Cerebellar cortex (tissue), 1 donor: ENCODE measurements around the gene GLB1L2.

Source experiments
- DNase-seq: peaks from one replicate; pipeline ENCODE4 v3.0.0-alpha.2; 2015; ENCODE audit warnings: low spot score

The GLB1L2 gene

DNA sequence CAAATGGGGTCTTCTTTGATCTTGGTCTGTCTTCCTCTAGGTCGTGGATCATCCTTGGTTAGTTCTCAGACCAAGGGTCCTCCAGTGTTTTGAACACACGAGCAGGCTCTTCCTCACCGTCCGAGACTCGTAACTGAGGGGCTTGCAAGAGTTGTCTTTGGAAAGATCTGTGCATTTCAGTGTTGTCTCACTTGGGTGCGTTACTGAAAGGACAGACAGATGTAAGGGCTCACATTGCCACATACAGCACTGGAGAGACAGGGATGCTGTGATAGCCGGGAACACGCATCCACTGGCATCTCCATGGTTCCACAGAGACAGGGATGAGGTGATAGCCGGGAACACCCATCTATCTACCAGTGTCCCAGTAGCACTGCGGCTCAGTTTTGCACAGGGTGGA lies 15.7 kb downstream of the GLB1L2 start:
- DNase-seq, result no peak

DNA sequence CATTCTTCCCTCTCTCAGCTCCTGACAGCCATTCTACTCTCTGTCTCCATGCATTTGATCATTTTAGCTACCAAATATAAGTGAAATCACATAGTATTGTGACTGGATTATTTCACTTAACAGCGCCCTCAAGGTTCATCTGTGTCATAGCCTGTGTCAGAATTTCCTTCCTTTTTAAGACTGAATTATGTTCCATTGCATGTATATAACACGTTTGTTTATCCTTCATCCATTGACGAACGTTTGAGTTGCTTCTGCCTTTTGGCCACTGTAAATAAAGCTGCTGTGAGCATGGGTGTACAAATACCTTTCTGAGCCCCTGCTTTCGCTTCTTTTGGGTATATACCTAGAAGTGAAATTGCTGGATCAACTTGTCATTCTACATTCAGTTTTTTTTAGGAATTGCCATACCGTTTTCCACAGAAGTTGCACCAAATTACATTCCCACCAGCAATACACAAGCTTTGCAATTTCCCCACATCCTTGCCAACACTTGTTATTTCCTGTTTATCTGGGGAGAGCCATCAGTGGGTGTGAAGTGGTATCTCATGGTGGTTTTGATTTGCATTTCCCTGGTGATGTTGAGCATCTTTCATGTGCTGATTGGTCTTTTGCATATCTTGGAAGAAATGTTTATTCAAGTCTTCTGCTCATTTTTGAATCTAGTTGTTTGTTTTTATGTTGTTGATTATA lies 17.5 kb downstream of the GLB1L2 start:
- no peak for DNase-seq

DNA sequence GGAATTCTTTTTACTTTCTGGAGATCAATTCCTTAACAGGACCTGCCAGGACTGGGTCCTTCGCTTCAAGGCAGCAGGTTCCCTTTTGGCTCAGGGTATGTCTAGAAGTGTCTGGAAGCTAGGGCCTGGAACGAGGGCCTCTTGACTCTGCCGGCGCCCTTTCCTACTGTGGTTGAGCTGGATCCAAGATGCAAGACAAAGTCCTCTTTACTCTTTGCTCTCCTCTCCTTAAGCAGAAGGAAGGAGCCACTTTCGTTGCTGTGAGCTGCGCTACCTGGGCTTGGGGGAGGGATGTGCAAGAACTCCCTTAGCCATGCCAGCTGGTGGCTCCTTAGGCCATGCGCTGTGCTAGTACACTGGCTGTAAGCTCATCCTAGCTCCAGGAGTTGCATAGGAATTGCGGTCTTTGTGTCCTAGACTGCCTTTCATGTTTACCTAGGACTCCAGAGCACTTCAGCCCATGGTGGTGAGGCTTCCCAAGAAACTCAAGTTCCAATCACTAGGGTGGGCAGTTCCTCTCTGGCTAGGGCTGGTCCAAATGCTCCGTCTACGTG lies 18.1 kb downstream of the GLB1L2 start:
- DNase-seq, result no peak

DNA sequence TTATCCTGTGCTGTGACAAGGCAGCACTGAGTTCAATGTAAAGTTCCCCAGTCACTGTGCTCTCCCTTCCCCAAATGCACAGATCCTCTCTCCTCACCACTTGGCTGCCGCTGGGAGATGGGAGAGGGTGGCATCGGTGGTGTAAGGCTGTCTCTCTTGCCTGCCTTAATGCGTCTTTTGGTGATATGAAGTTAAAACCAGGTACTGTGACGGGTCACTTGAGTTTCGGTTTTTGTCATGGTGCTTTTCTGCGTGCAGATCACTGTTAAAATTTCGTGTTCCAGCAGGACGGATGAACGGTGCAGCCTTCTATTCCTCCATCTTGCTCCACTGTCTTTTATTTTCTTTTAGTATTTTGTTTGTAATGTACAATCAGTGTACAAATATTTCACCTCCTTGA lies 18.6 kb downstream of the GLB1L2 start:
- DNase-seq, result no peak

DNA sequence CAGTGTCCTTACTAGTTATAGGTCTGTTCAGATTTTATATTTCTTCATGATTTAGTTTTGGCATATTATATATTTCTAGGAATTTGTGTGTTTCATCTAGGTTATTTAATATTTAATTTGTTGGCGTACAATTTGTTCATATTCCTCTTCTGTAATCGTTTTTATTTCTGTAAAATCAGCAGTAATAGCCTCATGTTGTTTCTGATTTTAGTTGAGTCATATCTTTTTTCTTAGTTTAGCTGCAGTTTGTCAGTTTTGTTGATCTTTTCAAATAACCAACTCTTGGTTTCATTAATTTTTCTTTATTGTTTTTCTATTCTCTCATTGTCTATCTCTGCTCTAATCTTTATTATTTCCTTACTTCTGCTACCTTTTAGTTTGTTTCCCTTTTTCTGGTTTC lies 20.3 kb downstream of the GLB1L2 start:
- DNase-seq, result no peak

DNA sequence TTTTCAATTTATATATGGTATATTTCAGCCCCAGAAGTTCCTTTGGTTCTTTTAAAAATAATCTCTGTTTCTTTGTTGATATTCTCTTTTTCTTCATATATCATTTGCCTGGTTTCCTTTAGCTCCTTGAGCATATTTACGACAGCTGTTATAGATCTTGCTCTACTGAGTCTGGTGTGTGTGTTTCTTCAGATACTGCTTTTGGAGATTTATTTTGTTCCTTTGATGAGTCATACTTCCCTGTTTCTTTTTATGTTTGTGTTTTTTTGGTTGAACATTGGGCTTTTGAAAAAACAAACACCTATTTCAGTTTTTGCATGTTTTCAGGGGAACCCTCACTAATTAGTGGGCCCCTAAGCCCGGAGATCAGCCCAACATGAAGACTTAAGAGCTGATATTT lies 23.3 kb downstream of the GLB1L2 start:
- DNase-seq, result no peak

DNA sequence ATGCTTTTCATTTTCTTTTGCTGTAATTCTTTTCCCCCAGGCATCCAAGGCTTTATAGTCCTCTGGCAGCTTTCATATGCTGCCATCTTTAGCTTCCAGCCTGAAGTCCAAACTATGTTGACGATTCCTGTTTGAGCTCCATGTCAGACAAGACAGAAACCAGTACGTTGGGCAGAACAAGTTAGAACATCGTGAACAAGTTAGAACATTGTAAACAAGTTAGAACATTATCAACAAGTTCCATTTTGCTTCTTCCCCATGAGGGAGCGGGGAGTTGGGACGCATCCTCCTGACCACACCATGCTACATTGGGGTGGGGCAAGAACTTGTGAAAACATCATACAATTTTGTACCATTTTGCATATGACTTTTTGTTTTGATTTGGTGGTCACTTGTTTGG lies 23.9 kb downstream of the GLB1L2 start:
- no peak for DNase-seq

DNA sequence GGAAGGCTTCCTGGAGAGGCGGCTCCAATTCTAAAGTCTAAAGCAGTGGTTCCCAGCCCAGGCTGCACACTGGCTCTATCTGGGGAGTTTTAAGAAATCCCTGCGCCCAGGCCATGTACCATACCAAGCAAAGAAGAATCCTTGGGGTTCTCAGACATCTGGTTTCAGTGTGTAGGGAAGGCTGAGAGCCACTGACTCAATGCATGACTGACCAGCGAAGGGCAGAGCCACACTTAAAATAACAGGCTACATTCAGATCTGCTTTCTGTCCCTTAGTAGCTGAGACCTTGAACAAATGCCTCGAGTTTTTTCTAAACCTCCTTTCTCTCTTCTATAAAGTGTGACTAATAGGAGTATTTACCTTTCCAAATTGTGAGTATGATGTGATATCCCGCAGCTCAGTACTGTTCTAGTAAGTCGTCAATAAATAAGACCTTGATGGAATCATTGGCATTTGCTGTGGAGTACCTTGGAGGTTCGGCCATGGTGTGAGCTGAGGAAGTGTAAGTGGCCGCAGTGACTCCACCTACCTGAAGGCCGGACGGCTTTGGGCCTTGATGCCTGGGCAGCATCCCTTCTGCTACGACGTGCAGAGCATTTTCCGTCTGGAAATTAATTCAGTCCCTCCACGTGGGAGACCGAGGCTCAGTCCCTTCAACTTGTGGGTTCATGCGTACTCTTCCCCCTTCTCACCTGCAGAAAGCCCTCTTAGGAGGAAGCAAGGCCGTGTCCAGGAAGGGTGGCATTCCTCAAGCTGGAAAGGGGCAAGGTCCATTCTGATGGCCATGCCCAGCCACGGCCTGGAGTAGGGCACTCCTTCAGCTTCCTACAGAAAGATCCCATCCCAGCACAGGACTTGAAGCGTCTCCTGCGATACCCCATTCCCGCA lies 25.1 kb downstream of the GLB1L2 start:
- DNase-seq, result no peak

DNA sequence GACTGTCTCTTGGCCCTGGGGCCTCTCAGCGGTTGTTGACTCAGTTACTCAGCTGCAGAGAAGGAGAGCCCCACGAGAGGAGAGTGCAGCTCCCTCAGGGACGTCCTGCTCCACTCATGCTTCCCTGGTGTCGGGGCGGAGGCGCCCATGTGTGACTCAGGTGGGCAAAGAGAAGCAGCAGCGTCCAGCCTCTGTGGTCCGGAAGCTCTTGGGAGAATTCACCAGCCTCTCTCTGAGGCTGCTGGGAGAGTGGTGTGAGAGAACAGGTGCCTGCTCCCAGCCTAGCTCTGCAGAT lies 25.7 kb downstream of the GLB1L2 start:
- no peak for DNase-seq

DNA sequence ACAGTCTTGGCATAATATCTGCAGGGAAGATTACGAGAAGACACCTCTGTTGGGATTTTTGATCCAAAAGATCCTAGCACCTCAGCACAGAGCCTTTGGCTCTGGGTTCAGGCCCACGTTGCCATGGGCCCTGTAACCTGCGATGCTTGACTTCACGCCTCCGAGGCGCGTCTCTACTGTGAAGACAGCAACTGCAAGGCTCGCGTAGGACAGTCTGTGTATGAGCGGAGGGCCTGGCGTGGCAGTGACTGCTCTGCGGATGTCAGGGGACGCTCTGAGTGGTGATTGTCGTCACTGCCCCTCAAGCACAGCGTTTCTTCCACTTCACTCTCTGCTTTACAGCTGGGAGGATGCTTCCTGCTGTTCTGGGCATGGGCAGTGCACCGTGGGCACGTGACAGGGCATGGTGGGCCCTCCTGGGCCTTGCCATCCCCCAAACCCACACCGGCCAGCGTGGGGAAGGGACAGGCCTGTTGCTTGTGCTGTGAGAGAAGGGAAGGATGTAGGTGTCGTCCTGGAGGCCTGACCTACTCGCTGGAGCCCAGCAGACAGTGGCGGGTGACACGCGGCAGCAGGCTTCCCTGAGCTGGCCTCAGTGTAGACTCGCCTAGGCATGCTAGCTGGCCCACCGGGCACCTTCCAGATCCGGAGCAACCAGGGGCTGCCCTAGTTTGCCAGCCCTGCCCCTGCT lies 26.5 kb downstream of the GLB1L2 start:
- no peak for DNase-seq

DNA sequence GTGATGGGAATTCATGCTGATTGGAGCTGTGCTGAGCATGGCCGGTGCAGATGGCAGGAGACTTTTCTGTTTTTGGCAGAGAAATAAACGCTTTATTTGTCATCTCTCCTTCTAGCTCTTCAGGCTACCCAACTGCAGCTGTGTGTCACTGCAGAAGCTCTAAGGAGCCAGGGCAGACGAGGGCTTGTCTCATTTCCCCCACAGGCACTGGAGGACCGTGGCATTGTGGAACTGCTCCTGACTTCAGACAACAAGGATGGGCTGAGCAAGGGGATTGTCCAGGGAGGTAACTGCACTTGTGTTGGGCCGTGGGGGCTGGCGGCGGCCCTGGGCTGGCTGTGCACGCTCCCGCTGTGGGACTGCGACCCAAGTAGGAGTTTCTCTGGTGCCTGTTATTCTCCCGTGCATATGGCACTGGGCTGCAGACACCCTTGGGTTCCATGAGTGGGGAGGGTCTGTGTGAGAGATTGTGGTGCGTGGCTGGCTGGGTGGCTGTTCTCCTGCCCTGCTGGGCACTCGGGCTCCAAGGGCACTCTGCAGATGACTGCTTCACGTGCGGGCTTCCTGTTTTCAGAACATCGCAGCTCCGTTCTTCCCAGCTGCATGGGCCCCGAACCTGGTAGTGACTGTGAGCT lies 27.2 kb downstream of the GLB1L2 start:
- DNase-seq, result no peak

DNA sequence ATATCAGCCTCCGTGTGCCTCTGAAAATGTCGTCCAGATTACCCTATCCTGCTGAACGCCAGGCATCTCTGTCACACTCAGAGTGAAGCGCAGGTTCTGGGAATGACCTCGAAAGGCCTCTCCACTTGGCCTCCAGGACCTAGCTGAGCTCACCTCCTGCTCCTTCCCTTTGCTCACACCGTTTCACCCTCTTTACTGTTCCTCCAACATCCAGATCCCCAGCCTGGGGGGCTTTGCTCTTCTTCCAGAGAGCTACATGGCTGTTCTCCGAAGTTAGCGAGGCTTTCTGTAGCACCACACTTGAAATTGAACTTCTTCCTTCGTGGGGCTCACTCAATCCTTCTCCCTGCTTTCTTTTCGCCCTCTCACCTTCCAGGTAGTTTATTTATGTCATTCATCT lies 27.9 kb downstream of the GLB1L2 start:
- DNase-seq, result no peak

DNA sequence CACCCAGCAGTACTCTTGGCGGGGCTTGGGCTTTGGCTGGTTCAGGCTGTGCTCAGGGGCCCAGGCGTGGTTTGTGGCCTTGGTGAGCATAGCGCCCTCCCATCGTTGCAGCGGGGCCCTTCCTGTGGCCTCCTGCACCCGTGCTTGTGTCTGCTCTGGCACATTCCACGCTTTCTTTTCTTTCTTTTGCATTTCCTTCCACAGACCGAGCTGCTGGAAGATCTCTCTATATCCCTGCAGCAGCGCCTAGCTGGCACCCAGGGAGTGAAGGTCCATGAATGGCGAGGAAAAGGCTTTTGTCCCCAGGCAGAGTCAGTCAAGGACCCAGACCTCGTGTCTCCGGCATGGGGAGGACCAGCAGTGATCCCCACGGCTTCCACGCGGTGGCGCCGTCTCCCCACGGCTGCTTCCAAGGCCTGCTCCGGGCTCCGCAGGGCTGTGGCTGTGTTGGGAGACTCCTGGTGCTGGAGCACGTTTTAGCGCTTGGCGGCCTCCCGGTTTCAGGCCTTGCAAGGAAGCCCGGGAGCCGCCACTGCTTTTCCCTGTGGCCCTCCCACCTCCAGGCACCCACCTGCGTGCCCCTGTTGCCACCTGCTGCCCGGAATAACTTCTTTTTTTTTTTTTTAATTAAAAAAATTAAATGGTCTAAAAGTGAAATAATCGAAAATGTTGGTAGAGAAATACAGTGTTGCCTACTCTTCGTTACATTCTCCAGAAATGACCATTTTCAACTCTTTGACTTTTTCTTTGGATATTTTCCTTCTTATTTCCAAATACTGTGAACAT lies 28.5 kb downstream of the GLB1L2 start:
- DNase-seq, result peak; percentile 67

DNA sequence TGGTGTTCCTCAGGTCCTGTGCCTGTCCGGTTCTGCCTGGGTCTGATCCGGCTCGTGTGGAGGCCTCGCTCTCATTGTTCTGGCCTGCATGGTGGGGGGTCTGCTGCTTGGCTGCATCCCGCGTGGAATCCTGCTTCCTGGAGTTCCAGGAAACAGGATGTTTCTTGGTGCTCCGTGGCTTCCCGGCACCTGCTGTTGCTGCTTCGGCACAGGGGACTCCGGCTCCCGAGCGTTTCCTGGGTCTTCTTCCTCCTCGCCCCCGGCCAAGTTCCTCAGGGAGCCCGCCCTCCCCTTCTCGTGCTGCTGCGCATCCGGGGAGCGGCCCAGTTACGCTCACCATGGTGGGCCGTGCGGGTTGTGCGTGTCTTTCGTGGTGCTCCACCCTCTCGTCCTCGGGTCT lies 29.9 kb downstream of the GLB1L2 start:
- no peak for DNase-seq

DNA sequence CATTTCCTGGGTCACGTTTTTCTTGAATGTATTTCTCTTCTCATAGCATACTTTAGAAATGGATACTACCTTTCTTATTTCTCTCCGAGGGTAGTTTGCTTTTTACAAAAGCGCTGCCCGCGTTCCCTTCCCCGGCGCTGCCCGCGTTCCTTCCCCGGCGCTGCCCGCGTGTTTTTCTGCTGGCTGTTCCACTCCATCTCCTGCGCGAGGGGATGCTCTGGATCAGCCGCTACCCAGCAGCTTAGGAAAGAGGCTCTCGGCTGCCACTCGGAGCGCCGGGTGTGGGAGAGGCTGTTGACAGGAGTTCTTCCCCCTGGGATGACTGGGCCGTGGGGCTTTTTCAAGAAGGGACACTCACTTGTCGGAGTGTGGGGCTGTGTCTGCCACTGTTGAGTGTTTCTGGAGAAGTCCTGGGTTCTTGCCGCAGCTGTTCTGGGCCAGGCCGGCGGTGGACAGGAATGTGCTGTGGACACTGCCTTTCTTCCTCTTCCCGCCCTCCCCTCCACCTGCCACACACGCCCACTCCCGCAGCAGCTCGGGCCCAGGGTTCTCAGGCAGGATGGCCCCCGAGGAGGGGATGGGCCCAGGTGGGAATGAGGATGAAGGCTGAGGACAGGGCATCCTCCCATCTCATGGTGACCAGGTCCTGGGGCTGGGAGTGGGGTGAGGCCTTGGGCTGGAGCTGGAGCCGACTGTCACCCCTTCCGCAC lies 30.6 kb downstream of the GLB1L2 start:
- no peak for DNase-seq

DNA sequence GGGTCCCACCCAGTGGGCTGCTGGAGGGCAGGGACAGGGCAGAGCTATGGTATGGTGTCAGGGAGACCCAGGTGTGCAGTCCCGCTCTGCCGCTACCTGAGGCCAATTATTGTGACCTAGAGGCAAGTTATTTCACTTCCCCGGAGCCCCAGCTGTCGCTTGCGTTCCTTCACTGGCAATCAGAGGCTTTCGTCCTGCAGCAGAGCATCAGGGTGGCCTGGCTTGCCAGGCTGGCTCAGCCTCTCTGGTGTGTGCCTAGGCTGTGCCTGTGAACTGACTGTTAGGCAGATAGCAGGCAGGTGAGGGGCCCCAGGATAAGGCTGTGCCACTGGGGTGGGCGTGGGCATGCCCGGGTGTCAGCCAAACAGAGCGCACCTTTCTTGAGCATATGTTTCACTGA lies 31.4 kb downstream of the GLB1L2 start:
- no peak for DNase-seq

DNA sequence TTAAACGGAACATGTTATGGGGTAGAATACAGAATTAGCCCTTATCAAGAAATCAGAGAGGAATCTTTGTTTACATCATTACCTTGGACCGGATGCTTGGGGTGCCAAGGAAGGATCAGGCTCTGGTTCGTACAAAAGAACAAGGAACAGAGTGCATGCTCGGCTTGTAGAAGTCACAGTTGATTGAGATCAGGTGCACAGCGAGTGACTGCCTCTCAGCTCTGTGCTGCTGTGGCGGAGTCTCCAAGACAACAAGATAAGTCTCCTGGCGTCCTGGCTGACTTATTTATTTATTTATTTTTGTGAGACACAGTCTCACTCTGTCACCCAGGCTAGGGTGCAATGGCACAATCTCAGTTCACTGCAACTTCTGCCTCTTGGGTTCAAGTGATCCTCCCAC lies 31.8 kb downstream of the GLB1L2 start:
- DNase-seq, result no peak

DNA sequence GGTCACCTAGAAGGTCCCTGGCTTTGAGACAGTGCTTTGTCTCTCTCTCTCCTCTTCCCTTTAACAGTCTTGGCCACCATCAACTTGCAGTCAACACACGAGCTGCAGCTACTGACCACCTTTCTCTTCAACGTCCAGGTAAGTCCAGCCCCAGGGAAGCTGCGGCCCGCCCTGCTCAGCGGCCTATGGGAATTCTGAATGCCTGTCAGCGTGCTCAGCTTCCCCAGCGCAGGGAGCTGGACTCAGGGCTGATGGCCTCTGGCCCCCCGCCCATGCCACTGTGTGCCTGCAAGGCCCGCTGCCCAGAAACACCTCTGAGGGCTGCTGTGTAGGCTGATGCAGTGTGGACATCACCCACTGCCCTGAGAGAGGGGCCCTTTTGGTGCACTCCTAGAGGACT lies 32.5 kb downstream of the GLB1L2 start:
- no peak for DNase-seq

DNA sequence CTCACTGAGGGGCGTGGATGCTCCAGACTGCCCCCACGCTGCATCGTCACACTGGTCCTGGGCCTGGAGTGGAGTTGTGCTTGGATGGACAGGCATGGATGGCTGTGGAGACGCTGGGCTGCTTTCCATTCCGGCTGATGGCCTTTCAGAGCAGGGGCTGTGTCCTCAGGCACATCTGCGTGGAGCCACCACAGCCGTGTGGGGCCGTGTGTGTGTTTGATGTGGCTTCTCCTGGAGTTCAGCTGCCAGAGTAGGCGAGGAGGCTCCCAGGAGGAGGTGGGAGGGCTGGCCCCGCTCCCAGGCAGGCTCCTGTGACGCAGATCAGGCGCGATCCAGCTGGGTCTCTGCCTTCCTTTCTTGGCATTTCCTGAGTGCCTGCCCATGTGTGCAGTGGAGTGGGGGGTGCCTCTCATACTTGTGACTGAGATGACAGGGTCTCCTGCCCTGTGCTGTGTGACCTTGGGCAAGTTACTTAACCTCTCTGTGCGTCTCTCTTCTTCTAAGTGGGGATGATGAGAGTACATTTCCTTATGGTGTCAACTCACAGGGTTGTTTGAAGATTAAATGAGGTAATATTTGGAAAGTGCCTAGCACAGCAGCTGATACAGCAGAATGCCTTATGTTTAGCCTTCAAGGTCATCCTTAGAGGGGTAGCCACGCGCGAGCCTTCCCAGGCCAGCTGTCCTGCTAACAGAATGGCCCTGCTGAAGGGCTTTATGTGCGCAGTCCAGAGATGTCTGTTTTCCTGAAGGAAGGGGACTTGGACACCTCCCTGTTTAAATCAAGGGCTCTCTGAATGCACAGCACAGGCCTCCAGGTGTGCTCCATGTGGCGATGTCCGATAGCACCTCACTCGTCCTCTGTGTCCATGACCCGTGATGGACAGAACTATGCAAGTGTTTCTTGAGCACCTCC lies 33.5 kb downstream of the GLB1L2 start:
- no peak for DNase-seq

DNA sequence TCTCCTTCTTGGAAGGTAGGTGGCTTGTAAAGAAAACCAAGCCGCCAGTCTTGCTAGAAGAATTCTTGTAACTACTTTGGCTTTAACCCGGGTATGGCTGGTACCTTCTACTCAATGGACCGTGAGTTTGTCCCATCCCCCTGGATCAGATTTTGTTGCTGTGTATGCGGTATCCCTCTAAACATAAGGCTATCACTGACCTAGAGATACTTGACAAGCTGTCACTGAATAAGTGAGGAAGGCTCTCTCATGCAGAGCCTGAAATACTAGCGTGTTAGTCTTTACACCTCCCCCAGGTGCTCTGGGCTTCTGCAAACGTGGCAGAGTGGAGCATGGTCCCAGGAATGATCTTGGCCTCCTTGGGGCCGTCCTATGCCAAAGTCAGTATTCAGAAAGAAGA lies 34.5 kb downstream of the GLB1L2 start:
- DNase-seq, result no peak
